Measurements from ENCODE around the gene ACSS3.

ACSS3 gene

GRCh38 chr12:81297601-81298000 lies 219.7 kb downstream of the ACSS3 start:
- H3K4me2 ChIP-seq = no peak overlapping the region
- no peaks in the 10 kb centered on the region for H3K4me1 ChIP-seq (ENCODE audit: low read depth, poor library complexity, severe bottlenecking)

DNA sequence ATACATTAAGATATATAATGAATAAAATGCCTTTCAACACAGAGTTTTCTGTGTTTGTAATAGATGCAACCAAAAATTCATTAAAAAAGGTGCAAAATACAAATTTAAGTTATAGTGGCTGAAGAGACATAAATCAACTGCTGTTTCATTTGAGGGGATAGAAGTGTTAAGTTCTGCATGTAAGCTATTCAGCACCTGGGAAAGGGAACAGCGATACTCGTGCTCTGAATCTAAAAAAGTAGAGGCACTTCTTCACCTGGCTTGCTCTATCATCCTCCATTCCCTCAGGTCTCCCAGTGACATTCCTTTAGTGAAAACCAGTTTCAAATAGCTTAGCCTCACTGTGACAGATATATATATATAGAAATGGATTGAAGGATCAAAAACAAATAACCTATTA lies 222.6 kb downstream of the ACSS3 start:
- Histone ChIP-seq H3K4me3 (IDR thresholded peaks at IDR 0.05; ENCODE audit: insufficient read depth, low read depth, low read length) (no peak overlapping the region), H3K4me2 (no peak overlapping the region), H2AFZ (ENCODE audit: low read depth) (no peak overlapping the region), H3K27me3 (ENCODE audit: insufficient read depth, low read depth) (no peaks in the 10 kb centered on the region), H4K20me1 (ENCODE audit: insufficient read depth) (no peaks in the 10 kb centered on the region), H3K79me2 (ENCODE audit: insufficient read depth, low read depth) (no peaks in the 10 kb centered on the region), H3K27ac (no peak overlapping the region), H3K36me3 (ENCODE audit: insufficient read depth) (no peaks in the 10 kb centered on the region), H3K4me1 (ENCODE audit: low read depth, poor library complexity, severe bottlenecking) (no peaks in the 10 kb centered on the region), H3K9ac (no peak overlapping the region)
- TF ChIP-seq CTCF (conservative IDR thresholded peaks at IDR 0.05; ENCODE audit: low read depth, low read length) = no peak

More at GRCh38 chr12:81297601-81298000, 219.7 kb downstream of the ACSS3 start:
- H3K79me2 ChIP-seq (ENCODE audit: insufficient read depth, low read depth) = no peaks in the 10 kb centered on the region
- H3K36me3 ChIP-seq (ENCODE audit: insufficient read depth) = no peaks in the 10 kb centered on the region
- no peaks in the 10 kb centered on the region for H3K27me3 ChIP-seq (ENCODE audit: insufficient read depth, low read depth)
- no peak for TF ChIP-seq CTCF (conservative IDR thresholded peaks at IDR 0.05; ENCODE audit: low read depth, low read length)
- H3K9ac ChIP-seq = no peak overlapping the region
- no peak overlapping the region for H2AFZ ChIP-seq (ENCODE audit: low read depth)
- H4K20me1 ChIP-seq (ENCODE audit: insufficient read depth) = no peaks in the 10 kb centered on the region
- H3K4me3 ChIP-seq (IDR thresholded peaks at IDR 0.05; ENCODE audit: insufficient read depth, low read depth, low read length) = no peak overlapping the region
- H3K27ac ChIP-seq = no peak overlapping the region

DNA sequence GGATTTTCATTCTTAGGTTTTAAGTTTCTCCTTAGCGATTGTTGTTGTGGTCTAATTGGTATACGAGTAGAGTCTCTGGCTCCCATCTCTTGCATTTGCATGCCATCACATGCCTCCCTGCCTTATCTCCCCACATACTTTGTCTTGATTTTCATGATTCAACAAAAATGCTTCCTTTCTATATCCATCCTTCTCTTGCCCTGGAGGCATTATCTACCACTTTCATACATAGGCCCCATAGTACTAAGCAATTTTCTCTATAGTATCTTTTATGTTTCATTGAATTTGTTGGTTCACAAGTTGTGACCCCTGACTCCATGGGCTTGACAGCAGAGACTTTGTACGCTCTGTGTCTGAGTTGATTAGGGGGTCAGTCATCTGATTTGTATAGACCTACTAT lies 226.1 kb downstream of the ACSS3 start:
- no peaks in the 10 kb centered on the region for H3K27me3 ChIP-seq (ENCODE audit: insufficient read depth, low read depth)
- no peak overlapping the region for H3K4me3 ChIP-seq (IDR thresholded peaks at IDR 0.05; ENCODE audit: insufficient read depth, low read depth, low read length)
- H3K36me3 ChIP-seq (ENCODE audit: insufficient read depth) = no peaks in the 10 kb centered on the region
- no peak overlapping the region for H2AFZ ChIP-seq (ENCODE audit: low read depth)
- no peak overlapping the region for H3K9ac ChIP-seq
- H3K4me1 ChIP-seq (ENCODE audit: low read depth, poor library complexity, severe bottlenecking) = no peaks in the 10 kb centered on the region
- H4K20me1 ChIP-seq (ENCODE audit: insufficient read depth) = no peaks in the 10 kb centered on the region
- no peaks in the 10 kb centered on the region for H3K79me2 ChIP-seq (ENCODE audit: insufficient read depth, low read depth)
- no peak overlapping the region for H3K4me2 ChIP-seq
- H3K27ac ChIP-seq = no peak overlapping the region
- no peak for TF ChIP-seq CTCF (conservative IDR thresholded peaks at IDR 0.05; ENCODE audit: low read depth, low read length)
